ENCODE data around the gene LRRFIP1.

DNA sequence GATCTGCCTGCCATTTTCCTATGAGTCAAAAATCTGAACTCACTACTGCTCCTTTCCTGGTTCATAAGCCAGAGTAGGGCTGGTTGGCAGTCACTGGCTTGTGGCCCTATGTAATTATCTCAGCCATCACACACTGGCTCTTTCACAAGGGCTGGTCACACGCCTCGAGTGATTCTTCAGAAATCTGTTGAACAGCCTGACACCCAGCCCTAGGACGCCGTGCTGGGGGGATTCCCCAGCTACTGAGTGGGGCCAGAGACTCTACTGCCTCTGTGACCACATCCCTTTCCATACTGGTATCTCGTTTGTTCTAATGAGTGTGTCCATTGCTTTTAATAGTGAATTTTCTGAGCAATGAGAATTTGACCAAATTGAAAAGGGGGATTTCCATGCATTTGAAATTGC, 125.4 kb downstream of the LRRFIP1 start:
- TF ChIP-seq REST (IDR thresholded peaks at IDR 0.05; ENCODE audit: borderline replicate concordance) (no peak), TAF1 (IDR thresholded peaks at IDR 0.05; ENCODE audit: low read depth) (no peak), RAD21 (conservative IDR thresholded peaks at IDR 0.05) (no peak), POLR2AphosphoS5 (IDR thresholded peaks at IDR 0.05) (no peak)
- TF ChIP-seq, protein P1, sequence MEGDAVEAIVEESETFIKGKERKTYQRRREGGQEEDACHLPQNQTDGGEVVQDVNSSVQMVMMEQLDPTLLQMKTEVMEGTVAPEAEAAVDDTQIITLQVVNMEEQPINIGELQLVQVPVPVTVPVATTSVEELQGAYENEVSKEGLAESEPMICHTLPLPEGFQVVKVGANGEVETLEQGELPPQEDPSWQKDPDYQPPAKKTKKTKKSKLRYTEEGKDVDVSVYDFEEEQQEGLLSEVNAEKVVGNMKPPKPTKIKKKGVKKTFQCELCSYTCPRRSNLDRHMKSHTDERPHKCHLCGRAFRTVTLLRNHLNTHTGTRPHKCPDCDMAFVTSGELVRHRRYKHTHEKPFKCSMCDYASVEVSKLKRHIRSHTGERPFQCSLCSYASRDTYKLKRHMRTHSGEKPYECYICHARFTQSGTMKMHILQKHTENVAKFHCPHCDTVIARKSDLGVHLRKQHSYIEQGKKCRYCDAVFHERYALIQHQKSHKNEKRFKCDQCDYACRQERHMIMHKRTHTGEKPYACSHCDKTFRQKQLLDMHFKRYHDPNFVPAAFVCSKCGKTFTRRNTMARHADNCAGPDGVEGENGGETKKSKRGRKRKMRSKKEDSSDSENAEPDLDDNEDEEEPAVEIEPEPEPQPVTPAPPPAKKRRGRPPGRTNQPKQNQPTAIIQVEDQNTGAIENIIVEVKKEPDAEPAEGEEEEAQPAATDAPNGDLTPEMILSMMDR (IDR thresholded peaks at IDR 0.05; ENCODE audit: poor library complexity, severe bottlenecking), result no peak
